Liver (tissue), 9 donors: ENCODE measurements around the gene SHC3. TPM values are rescaled to one million over a fixed set of nuclear protein-coding genes. Genes with fewer than 3 reads are reported as not detected.

Experiments used
- DNase-seq: peaks from one replicate; pipeline ENCODE4 v3.0.0-alpha.2; 2017; ENCODE audit warnings: low spot score
- H3K27ac ChIP-seq, 2 donors: one replicate each; pipeline ENCODE4 v1.7.0; 2013; ENCODE audit warnings: inconsistent platforms in 2 of 2, low read length in 2 of 2, control low read depth in 1 of 2, low read depth in 1 of 2, mild to moderate bottlenecking in 1 of 2
- H3K27me3 ChIP-seq, 4 donors: one replicate each; pipeline versions ENCODE4 v1.6.1 to v1.7.0; 2013; ENCODE audit warnings: low read length in 3 of 4, inconsistent platforms in 1 of 4, mild to moderate bottlenecking in 1 of 4, moderate library complexity in 1 of 4; ENCODE audit not compliant: control insufficient read depth in 4 of 4, insufficient read depth in 4 of 4
- H3K36me3 ChIP-seq, 4 donors: one replicate each; pipeline versions ENCODE4 v1.6.1 to v1.7.0; 2013; ENCODE audit warnings: low read length in 3 of 4, mild to moderate bottlenecking in 3 of 4, low read depth in 1 of 4, moderate library complexity in 1 of 4; ENCODE audit not compliant: control insufficient read depth in 4 of 4, insufficient read depth in 3 of 4
- H3K4me1 ChIP-seq, 4 donors: one replicate each; pipeline versions ENCODE4 v1.6.1 to v1.7.0; 2013; ENCODE audit warnings: low read length in 3 of 4, mild to moderate bottlenecking in 3 of 4, moderate library complexity in 1 of 4; ENCODE audit not compliant: control insufficient read depth in 4 of 4, insufficient read depth in 4 of 4
- H3K4me3 ChIP-seq, 3 donors: one replicate each; pipeline versions ENCODE4 v1.6.1 to v1.7.0; 2013; ENCODE audit warnings: low read length in 3 of 3, control low read depth in 1 of 3, low read depth in 1 of 3, mild to moderate bottlenecking in 1 of 3
- H3K9ac ChIP-seq, 2 donors: one replicate each; pipeline ENCODE4 v1.7.0; 2013; ENCODE audit warnings: low read length in 2 of 2, mild to moderate bottlenecking in 2 of 2, moderate library complexity in 2 of 2, control low read depth in 1 of 2, low read depth in 1 of 2
- H3K9me3 ChIP-seq, 4 donors: one replicate each; pipeline versions ENCODE4 v1.6.1 to v1.7.0; 2013; ENCODE audit warnings: low read length in 3 of 4; ENCODE audit not compliant: control insufficient read depth in 4 of 4
- ATF3 ChIP-seq: IDR thresholded peaks from 2 replicates; pipeline ENCODE4 v1.6.1; 2016; ENCODE audit warnings: antibody characterized with exemption
- EGR1 ChIP-seq, 2 donors: IDR thresholded peaks; 2 replicates each; pipeline ENCODE4 v1.6.1; 2016 to 2018; ENCODE audit warnings: antibody characterized with exemption in 2 of 2, low read depth in 2 of 2
- FOXA1 ChIP-seq: IDR thresholded peaks from 2 replicates; pipeline ENCODE4 v1.6.1; 2016; ENCODE audit warnings: antibody characterized with exemption
- FOXA2 ChIP-seq: IDR thresholded peaks from 2 replicates; pipeline ENCODE4 v1.6.1; 2016; ENCODE audit warnings: antibody characterized with exemption
- GABPA ChIP-seq, 2 donors: IDR thresholded peaks in 1 of 2; conservative IDR thresholded peaks in 1 of 2; 2 replicates each; pipeline ENCODE4 v1.6.1; 2016; ENCODE audit warnings: antibody characterized with exemption in 2 of 2, mild to moderate bottlenecking in 1 of 2, moderate library complexity in 1 of 2
- HNF4A ChIP-seq, 2 donors: conservative IDR thresholded peaks; 2 replicates each; pipeline ENCODE4 v1.6.1; 2016; ENCODE audit warnings: antibody characterized with exemption in 2 of 2, mild to moderate bottlenecking in 2 of 2
- HNF4G ChIP-seq: IDR thresholded peaks from 2 replicates; pipeline ENCODE4 v1.6.1; 2016; ENCODE audit warnings: antibody characterized with exemption
- JUND ChIP-seq, 2 donors: IDR thresholded peaks; 2 replicates each; pipeline ENCODE4 v1.6.1; 2016; ENCODE audit warnings: antibody characterized with exemption in 2 of 2
- MAX ChIP-seq: IDR thresholded peaks from 2 replicates; pipeline ENCODE4 v1.6.1; 2016; ENCODE audit warnings: antibody characterized with exemption
- NR2F2 ChIP-seq: IDR thresholded peaks from 2 replicates; pipeline ENCODE4 v1.6.1; 2016; ENCODE audit warnings: antibody characterized with exemption
- RAD21 ChIP-seq, 2 donors: IDR thresholded peaks; 2 replicates each; pipeline ENCODE4 v1.6.1; 2016; ENCODE audit warnings: antibody characterized with exemption in 2 of 2, mild to moderate bottlenecking in 2 of 2
- REST ChIP-seq: IDR thresholded peaks from 2 replicates; pipeline ENCODE4 v1.6.1; 2016; ENCODE audit warnings: antibody characterized with exemption, mild to moderate bottlenecking
- RXRA ChIP-seq, 2 donors: IDR thresholded peaks; 2 replicates each; pipeline ENCODE4 v1.6.1; 2017 to 2018; ENCODE audit warnings: antibody characterized with exemption in 2 of 2, mild to moderate bottlenecking in 1 of 2
- SP1 ChIP-seq: IDR thresholded peaks from 2 replicates; pipeline ENCODE4 v1.6.1; 2018; ENCODE audit warnings: antibody characterized with exemption, mild to moderate bottlenecking
- TAF1 ChIP-seq: conservative IDR thresholded peaks from 2 replicates; pipeline ENCODE4 v1.6.1; 2016; ENCODE audit warnings: antibody characterized with exemption, mild to moderate bottlenecking
- YY1 ChIP-seq: IDR thresholded peaks from 2 replicates; pipeline ENCODE4 v1.6.1; 2016; ENCODE audit warnings: antibody characterized with exemption, mild to moderate bottlenecking
- WGBS: extraction: QIAGEN DNeasy Blood & Tissue Kit; methylation state at CpG from one replicate; pipeline ENCODE4 v1.1.7; 2013; 5-methylcytosine and 5-hydroxymethylcytosine counted together
- polyA plus RNA-seq, 2 donors: library from polyadenylated mRNA; stranded (reverse) in 1 of 2; unstranded in 1 of 2; fragments of 200-250 nt in 1 of 2; fragments of >200 nt in 1 of 2; fragmentation: Nextera tagmentation in 1 of 2; extraction: Ambion mirVana in 1 of 2; gene quantifications; one replicate each; pipeline versions ENCODE4 v1.2.1 to v1.2.3, GENCODE V29; 2013 to 2015
- total RNA-seq, 2 donors: library from RNA; depleted of rRNA; stranded (reverse); fragments of >200 nt; gene quantifications; one replicate each; pipeline ENCODE4 v1.2.3, GENCODE V29; 2014
- TF ChIP-seq, protein P1 (sequence below): fragments of 150-350 bp; IDR thresholded peaks from 2 replicates; pipeline ENCODE4 v1.5.1; 2017; ENCODE audit warnings: improper control_type of control experiment, low read depth, low read length; ENCODE audit not compliant: missing input control
- TF ChIP-seq, protein P2 (sequence below): IDR thresholded peaks from 2 replicates; pipeline ENCODE4 v1.6.1; 2016; ENCODE audit warnings: antibody characterized with exemption
- donor health status: healthy.
- donor health status: healthy.
- donor health status: healthy.
- donor health status: healthy.
- donor health status: healthy.

The SHC3 gene
- total and polyA plus RNA-seq, 4 donors = 0.03 to 0.08 (median 0.04) TPM

DNA sequence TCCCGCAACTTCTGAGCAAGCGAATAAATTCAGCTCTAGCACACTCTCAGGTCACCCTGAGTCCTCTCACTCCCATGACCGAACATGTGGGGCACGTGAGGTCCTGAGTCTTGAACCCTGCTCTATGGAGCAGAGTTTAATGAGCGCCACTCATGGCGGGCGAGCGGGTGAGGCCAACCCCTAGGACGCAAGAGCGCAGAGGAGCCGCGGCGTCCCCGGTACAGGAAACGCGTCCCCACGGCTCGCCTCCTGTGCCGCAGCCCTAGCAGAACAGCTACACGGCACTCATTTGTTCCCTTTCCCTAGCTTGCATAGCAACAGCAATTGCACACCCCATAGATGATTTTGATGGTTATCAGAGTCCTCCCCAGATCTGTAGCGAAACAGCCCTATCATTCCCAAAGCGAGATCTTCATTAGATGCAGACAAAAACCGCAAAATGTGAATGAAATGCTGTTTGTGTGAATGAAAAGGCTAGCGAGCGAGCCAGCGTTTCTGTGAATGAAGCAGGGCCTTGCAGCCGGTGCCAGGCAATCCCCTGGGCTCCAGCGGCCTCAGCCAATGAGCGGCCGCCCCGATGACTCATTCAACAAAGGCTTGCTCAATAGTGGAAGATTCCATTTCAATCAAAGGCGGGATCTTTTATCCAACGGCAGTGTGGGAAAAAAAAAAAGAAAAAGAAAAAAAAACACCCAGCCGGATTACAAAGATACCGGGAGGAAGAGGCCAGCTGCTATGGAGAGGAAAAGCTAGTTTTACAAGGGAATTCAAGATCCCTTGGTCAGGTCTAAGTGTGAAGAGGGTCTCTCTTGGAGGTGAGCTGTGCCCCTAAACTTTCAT lies 1.5 kb upstream of the SHC3 start:
- peak overlapping the region; percentile 42 to 60 for H3K9ac ChIP-seq
- peaks cover 13 to 35% (median 28%) of the 10 kb centered on the region in 4 donors for H3K4me1 ChIP-seq
- DNase-seq = peak; percentile 58
- no peaks in the 10 kb centered on the region for H3K36me3 ChIP-seq
- TF ChIP-seq EGR1 (IDR thresholded peaks at IDR 0.05; ENCODE audit: low read depth in 2 of 2) (peak in 1 of 2 donors; percentile 46), FOXA1 (no peak), SP1 (peak; percentile 70), YY1 (peak; percentile 74), JUND (IDR thresholded peaks at IDR 0.05) (peak; percentile 99), GABPA (IDR thresholded peaks at IDR 0.05 in 1 of 2, conservative IDR thresholded peaks at IDR 0.05 in 1 of 2) (peak in 1 of 2 donors; percentile 27), FOXA2 (peak; percentile 28), HNF4A (conservative IDR thresholded peaks at IDR 0.05) (peak; percentile 74 to 79), ATF3 (peak; percentile 91), RXRA (IDR thresholded peaks at IDR 0.05) (peak in 1 of 2 donors; percentile 53), HNF4G (no peak), MAX (peak; percentile 19), TAF1 (peak; percentile 41), NR2F2 (no peak), REST (peak; percentile 25), RAD21 (IDR thresholded peaks at IDR 0.05) (peak in 1 of 2 donors; percentile 3)
- TF ChIP-seq, protein P1, sequence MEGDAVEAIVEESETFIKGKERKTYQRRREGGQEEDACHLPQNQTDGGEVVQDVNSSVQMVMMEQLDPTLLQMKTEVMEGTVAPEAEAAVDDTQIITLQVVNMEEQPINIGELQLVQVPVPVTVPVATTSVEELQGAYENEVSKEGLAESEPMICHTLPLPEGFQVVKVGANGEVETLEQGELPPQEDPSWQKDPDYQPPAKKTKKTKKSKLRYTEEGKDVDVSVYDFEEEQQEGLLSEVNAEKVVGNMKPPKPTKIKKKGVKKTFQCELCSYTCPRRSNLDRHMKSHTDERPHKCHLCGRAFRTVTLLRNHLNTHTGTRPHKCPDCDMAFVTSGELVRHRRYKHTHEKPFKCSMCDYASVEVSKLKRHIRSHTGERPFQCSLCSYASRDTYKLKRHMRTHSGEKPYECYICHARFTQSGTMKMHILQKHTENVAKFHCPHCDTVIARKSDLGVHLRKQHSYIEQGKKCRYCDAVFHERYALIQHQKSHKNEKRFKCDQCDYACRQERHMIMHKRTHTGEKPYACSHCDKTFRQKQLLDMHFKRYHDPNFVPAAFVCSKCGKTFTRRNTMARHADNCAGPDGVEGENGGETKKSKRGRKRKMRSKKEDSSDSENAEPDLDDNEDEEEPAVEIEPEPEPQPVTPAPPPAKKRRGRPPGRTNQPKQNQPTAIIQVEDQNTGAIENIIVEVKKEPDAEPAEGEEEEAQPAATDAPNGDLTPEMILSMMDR = no peak
- TF ChIP-seq, protein P2, sequence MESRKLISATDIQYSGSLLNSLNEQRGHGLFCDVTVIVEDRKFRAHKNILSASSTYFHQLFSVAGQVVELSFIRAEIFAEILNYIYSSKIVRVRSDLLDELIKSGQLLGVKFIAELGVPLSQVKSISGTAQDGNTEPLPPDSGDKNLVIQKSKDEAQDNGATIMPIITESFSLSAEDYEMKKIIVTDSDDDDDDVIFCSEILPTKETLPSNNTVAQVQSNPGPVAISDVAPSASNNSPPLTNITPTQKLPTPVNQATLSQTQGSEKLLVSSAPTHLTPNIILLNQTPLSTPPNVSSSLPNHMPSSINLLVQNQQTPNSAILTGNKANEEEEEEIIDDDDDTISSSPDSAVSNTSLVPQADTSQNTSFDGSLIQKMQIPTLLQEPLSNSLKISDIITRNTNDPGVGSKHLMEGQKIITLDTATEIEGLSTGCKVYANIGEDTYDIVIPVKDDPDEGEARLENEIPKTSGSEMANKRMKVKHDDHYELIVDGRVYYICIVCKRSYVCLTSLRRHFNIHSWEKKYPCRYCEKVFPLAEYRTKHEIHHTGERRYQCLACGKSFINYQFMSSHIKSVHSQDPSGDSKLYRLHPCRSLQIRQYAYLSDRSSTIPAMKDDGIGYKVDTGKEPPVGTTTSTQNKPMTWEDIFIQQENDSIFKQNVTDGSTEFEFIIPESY = no peak
- 1% methylated on average over 35 of the region's 35 CpGs for WGBS
- no peaks in the 10 kb centered on the region for H3K9me3 ChIP-seq
- peak overlapping the region in 2 of 3 donors; percentile 42 to 51 for H3K4me3 ChIP-seq
- peaks cover 0 to 7% (median 0%) of the 10 kb centered on the region in 4 donors for H3K27me3 ChIP-seq
- peak overlapping the region; percentile 74 to 84 for H3K27ac ChIP-seq
